ENCODE data around the gene PAPPA2. TPM values are rescaled to one million over a fixed set of nuclear protein-coding genes. Genes with fewer than 3 reads are reported as not detected.

The PAPPA2 gene
- total RNA-seq, 2 experiments from 2014 or later: 0.27 to 0.28 TPM

DNA sequence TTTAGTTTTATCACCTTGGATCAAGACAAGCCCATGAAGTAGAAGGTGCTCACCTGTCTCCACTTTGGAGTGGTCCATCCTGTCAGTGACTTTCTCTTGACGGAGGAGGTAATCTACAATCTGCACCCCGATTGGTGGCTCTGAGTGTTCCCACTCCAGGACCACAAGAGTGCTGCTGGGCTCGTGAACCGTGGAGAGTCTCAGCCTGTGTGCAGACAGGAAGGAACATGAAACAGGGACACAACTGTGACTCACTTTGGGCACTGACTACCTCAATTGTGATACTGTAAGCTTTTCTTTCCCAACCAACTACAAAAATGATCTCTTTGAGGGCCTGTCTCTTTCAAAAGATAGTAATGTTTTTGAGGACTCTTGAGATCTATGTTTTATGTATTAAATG, 421.3 kb downstream of the PAPPA2 start:
- Mint-ChIP-seq H3K9me3 (ENCODE audit: low read depth) (no peaks in the 10 kb centered on the region), H3K27ac (no peak overlapping the region), H3K27me3 (peaks cover 9% of the 10 kb centered on the region), H3K4me3 (no peak overlapping the region), H3K4me1 (no peaks in the 10 kb centered on the region), H3K36me3 (ENCODE audit: low read depth) (no peaks in the 10 kb centered on the region)
- intact Hi-C loops (cut with DNase I, micrococcal nuclease): no loop called here
- ChIA-PET CTCF (interaction anchor here (0.7 to 1.0 kb wide), 2 partner anchors 325 to 909 kb away, joined by 3 to 4 read pairs; no protein-coding TSS in a partner anchor), POLR2A (no interaction called here)
- ATAC-seq: no peak
- DNase-seq: no peak

DNA sequence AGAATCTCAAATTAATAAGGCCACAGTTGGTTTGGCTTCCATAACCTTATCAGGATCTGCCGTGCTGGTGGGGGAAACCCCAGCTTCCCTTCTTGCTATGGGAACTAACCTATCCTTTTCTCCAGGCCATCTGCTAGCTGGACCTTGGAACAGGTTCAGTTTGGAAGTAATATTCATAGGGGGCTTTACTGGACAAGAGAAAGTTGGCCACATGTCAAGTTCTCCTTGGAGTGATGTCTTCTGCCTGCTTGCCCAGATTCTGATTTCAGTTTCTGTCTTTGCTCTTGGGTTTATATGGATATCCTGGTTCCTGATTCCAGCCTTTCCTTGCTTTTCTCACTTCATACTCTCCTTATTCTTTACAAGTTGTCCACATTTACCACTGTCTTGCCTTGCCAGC, 421.9 kb downstream of the PAPPA2 start:
- DNase-seq: no peak
- intact Hi-C loops (cut with DNase I, micrococcal nuclease): no loop called here
- ChIA-PET CTCF (interaction anchor here (1.1 kb wide), 1 partner anchor 671 kb away, joined by 3 read pairs; no protein-coding TSS in a partner anchor), POLR2A (no interaction called here)
- Mint-ChIP-seq H3K27me3 (peaks cover 9% of the 10 kb centered on the region), H3K36me3 (ENCODE audit: low read depth) (no peaks in the 10 kb centered on the region), H3K4me1 (no peaks in the 10 kb centered on the region), H3K4me3 (no peak overlapping the region), H3K9me3 (ENCODE audit: low read depth) (no peaks in the 10 kb centered on the region), H3K27ac (no peak overlapping the region)
- ATAC-seq: no peak

DNA sequence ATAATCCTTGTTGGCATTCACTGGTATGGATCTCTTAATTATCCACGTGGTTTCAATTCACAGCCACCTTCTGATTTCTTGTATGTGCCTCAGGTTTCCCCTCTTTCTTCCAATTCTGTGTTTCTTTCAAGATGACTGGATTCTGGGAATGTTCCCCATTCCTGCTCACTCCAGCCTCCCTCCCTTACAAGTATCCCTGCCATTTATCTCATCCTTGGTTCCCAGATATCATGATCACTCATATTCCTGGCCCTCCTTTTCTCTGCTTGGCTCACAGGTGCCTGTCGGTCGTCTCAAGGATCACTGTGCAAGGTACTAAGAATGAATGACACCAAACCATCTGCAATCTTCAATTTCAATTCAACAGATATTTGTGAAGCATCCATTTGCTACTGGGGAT, 422.4 kb downstream of the PAPPA2 start:
- Mint-ChIP-seq H3K36me3 (ENCODE audit: low read depth) (no peaks in the 10 kb centered on the region), H3K4me3 (no peak overlapping the region), H3K27me3 (peaks cover 13% of the 10 kb centered on the region), H3K4me1 (no peaks in the 10 kb centered on the region), H3K9me3 (ENCODE audit: low read depth) (no peaks in the 10 kb centered on the region), H3K27ac (no peak overlapping the region)
- CTCF ChIA-PET: interaction anchor here (1.1 kb wide), 1 partner anchor 671 kb away, joined by 3 read pairs; no protein-coding TSS in a partner anchor
- DNase-seq (no peak), ATAC-seq (no peak)
- intact Hi-C loops (cut with DNase I, micrococcal nuclease): no loop called here
- POLR2A ChIA-PET: no interaction called here

DNA sequence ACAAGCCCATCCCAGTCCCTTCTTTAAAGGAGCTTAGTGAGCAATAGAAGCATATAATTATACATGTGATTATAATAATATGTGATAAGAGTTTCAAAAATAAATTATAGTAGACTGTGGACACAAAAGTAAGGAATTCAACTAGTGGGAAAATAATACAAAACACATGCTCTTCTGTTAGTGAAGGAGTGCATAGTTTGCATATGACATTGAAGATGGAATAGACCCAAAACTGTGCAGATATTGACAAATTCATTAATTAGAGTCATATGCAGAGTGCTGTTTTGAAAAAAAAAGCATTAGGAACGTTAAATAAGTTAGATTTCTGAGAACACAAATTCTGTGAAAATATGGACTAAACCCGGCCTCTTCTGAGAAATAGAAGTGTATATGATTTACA, 422.8 kb downstream of the PAPPA2 start:
- POLR2A ChIA-PET: no interaction called here
- intact Hi-C loops (cut with DNase I, micrococcal nuclease): no loop called here
- Mint-ChIP-seq H3K27me3 (peaks cover 13% of the 10 kb centered on the region), H3K27ac (no peak overlapping the region), H3K4me1 (no peaks in the 10 kb centered on the region), H3K4me3 (no peak overlapping the region), H3K9me3 (ENCODE audit: low read depth) (no peaks in the 10 kb centered on the region), H3K36me3 (ENCODE audit: low read depth) (no peaks in the 10 kb centered on the region)
- DNase-seq: no peak
- CTCF ChIA-PET: interaction anchor here (1.1 kb wide), 1 partner anchor 670 kb away, joined by 3 read pairs; no protein-coding TSS in a partner anchor
- ATAC-seq: no peak

GRCh38 chr1:176888471-176889032, 425.6 kb downstream of the PAPPA2 start:
- ChIA-PET CTCF (no interaction called here), POLR2A (no interaction called here)
- Mint-ChIP-seq H3K36me3 (ENCODE audit: low read depth) (no peaks in the 10 kb centered on the region), H3K4me3 (no peak overlapping the region), H3K27ac (no peak overlapping the region), H3K27me3 (peaks cover 13% of the 10 kb centered on the region), H3K4me1 (no peaks in the 10 kb centered on the region), H3K9me3 (ENCODE audit: low read depth) (no peaks in the 10 kb centered on the region)
- intact Hi-C loops (cut with DNase I, micrococcal nuclease): no loop called here
- DNase-seq (no peak), ATAC-seq (no peak)

GRCh38 chr1:176893625-176894352, 430.8 kb downstream of the PAPPA2 start:
- Mint-ChIP-seq H3K4me1 (peaks cover 4% of the 10 kb centered on the region), H3K27ac (no peak overlapping the region), H3K27me3 (peaks cover 10% of the 10 kb centered on the region), H3K9me3 (ENCODE audit: low read depth) (no peaks in the 10 kb centered on the region), H3K4me3 (no peak overlapping the region), H3K36me3 (ENCODE audit: low read depth) (no peaks in the 10 kb centered on the region)
- intact Hi-C loops (cut with DNase I, micrococcal nuclease): no loop called here
- POLR2A ChIA-PET: no interaction called here
- CTCF ChIA-PET: no interaction called here
- ATAC-seq: no peak
- no peak for DNase-seq

DNA sequence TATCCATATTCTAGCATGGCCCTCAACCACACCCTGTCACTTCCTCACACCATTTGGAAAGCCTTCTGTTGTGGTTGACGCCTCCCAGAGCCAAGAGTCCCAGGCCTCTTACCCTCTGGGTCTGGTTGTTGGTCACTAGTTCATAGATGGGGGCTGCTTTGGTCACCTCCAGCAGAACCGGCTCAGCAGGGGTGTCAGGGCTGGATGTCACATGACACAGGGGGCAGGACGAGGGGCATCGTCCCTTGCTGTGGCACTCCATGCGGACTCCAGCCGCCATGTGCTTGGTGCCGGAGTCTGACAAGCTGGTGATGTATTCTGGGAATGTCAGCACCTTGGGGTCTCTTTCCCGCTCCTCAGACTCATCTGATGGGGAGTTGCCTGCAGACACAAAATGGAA, 431.5 kb downstream of the PAPPA2 start:
- Mint-ChIP-seq H3K4me1 (peaks cover 4% of the 10 kb centered on the region), H3K4me3 (no peak overlapping the region), H3K27ac (no peak overlapping the region), H3K9me3 (ENCODE audit: low read depth) (no peaks in the 10 kb centered on the region), H3K36me3 (ENCODE audit: low read depth) (no peaks in the 10 kb centered on the region), H3K27me3 (peaks cover 10% of the 10 kb centered on the region)
- no peak for DNase-seq
- ChIA-PET CTCF (interaction anchor here (1.9 kb wide), 1 partner anchor 12 kb away, joined by 6 read pairs; no protein-coding TSS in a partner anchor), POLR2A (no interaction called here)
- intact Hi-C loops (cut with DNase I, micrococcal nuclease): no loop called here
- no peak for ATAC-seq
